ENCODE results near the gene CDADC1.
"Not testable (repeated sequence)": the region's sequence is repeated elsewhere in the genome, so short reads cannot be mapped to it uniquely, and the experiment has no call there.

CDADC1 gene

DNA sequence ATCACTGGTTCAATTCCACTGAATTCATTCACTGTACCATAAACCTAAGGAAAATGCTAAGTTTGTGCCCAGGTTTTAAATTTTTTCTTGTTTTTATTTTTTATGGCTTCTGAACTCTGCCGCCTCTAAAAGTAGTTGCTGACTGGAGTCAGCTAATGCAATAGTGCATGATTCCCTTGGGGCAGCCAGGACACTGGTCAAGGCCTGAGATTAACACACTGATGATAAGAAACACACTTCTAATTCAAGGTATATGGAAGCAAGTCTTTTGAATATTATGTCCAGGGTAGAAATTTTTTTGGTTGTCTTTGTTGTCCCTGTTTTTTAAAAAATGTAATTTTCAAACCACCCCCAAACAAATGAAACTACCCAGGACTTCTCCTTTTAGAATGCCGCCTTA lies 72.2 kb downstream of the CDADC1 start:
- DNase-seq, result no peak

DNA sequence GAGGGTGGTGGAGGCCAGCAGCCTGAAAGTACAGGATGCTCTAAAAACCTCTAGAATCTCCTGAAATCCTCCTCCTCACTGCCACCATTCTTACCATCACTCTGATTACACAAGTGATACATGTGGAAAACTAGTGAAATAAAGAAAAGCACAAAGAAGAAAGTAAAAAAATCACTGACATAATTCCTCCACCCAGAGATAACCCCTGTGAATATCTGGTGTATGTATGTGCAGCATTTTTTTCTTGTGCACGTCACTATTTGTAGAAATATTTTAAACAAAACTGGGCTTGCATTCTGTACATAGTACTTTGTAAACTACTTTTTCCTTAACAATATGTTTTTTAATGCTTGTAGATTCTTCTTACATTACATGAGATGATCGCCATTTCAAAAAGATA lies 73.2 kb downstream of the CDADC1 start:
- no peak for DNase-seq

- no peak for DNase-seq
Measured at GRCh38 chr13:49322702-49323101, 75.0 kb downstream of the CDADC1 start.

DNA sequence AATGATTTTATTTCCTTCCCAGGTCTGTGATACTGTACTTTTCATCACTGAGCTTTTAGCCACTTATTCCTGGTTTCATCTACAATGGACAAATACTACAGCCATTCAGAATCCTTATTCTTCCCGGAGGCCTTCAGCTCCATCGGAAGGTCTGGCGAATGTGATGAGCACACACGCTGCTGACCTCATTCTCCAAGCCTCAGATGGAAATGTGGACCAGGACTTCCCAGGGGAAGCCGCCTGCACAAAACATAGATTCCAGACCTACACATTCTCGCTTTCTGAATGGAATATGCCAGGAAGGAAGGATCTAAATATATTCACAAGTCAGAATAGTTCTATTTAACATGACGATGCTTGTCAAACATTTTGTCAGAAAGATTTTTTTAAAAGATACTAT lies 75.6 kb downstream of the CDADC1 start:
- no peak for DNase-seq

GRCh38 chr13:49326222-49326917 lies 78.6 kb downstream of the CDADC1 start:
- no peak for DNase-seq

- not testable (repeated sequence) for DNase-seq
Measured at GRCh38 chr13:49327145-49327544, 79.4 kb downstream of the CDADC1 start.

GRCh38 chr13:49329831-49330545 lies 82.3 kb downstream of the CDADC1 start:
- peak; percentile 13 for DNase-seq

DNA sequence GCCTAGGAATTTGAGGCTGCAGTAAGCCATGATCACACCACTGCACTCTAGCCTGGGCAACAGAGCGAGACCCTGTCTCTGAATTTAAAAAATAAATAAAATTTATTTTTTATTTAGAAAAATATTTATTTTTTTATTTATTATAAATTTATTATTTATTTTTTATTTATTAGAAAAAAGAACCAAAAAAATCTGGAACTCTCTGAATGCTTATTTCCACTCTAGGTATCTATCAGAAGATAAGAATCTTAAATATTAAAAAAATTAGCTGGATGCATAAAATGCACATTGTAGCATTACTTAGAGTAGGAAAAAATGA lies 82.8 kb downstream of the CDADC1 start:
- no peak for DNase-seq

DNA sequence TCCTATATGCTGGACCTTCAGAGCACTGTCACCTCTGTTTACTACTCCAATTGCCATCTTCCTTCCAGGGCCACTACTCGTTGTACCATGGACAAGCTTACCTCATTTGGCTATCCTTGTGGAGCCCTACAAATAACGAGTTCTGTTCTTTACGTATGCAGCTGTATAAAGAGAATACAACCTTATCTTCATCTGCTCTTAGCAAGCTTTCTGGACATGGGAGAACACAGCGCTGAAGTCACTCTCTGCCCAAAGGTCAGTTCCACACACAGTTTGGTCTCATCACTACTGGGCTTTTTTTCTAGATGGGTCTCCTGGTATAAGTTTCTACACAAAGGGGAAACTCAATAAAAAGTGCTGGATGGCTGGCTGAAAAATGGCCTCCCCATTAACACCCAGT lies 88.9 kb downstream of the CDADC1 start:
- no peak for DNase-seq

- no peak for DNase-seq
Measured at GRCh38 chr13:49340161-49340560, 92.4 kb downstream of the CDADC1 start.

DNA sequence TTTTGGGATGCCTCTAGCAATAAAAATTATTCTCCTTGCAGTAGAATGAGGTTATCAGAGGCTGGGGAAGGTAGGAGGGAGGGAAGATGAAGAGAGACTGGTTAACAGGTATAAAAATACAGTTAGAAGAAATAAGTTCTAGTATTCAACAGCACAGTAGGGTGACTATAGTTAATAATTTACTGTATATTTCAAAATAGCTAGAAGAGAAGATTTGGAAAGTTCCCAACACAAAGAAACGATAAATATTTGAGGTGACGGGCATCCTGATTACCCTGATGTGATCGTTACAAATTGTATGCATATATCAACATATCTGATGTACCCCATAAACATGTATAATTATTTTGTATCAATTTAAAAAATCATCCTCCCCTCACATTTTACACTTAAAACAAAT lies 93.8 kb downstream of the CDADC1 start:
- no peak for DNase-seq

- no peak for DNase-seq
Measured at GRCh38 chr13:49341941-49342340, 94.2 kb downstream of the CDADC1 start.

- DNase-seq, result no peak
Measured at GRCh38 chr13:49342454-49342853, 94.7 kb downstream of the CDADC1 start.

Measured in NCI-H2227 treated with DMSO at 0.1 percent for 48 hours (cell line).